Measurements from ENCODE around the gene FANCG. TPM values are rescaled to one million over a fixed set of nuclear protein-coding genes. Genes with fewer than 3 reads are reported as not detected.

FANCG gene
- polyA plus RNA-seq, 1 experiment, result 9.1 TPM

GRCh38 chr9:35067056-35067455 is 12.7 kb downstream of the FANCG start:
- DNase-seq (ENCODE audit: low read depth, low spot score), result no peak
- no peaks in the 10 kb centered on the region for H3K9me3 ChIP-seq (ENCODE audit: control insufficient read depth, insufficient read depth, low read length)
- ChIA-PET CTCF (interaction anchor here (2.2 to 5.0 kb wide), 2 partner anchors 16 to 82 kb away, joined by 8 to 21 read pairs; no protein-coding TSS in a partner anchor), POLR2A (no interaction called here)
- H3K27me3 ChIP-seq (ENCODE audit: control insufficient read depth, insufficient read depth, low read length), result no peaks in the 10 kb centered on the region
- TF ChIP-seq CTCF (IDR thresholded peaks at IDR 0.05; ENCODE audit: low read depth, low read length), result no peak
- no peak overlapping the region for H3K4me3 ChIP-seq (ENCODE audit: low read depth, low read length)
- no peak overlapping the region for H3K27ac ChIP-seq (ENCODE audit: low read depth, low read length)

GRCh38 chr9:35060548-35061207 is 19.1 kb downstream of the FANCG start:
- ChIA-PET CTCF (interaction anchor here (0.6 kb wide), 1 partner anchor 9 kb away, joined by 6 read pairs; no protein-coding TSS in a partner anchor), POLR2A (interaction anchor here (1.2 kb wide), 1 partner anchor 11 kb away, joined by 3 read pairs; no protein-coding TSS in a partner anchor)
- no peak for DNase-seq (ENCODE audit: low read depth, low spot score)
- no peaks in the 10 kb centered on the region for H3K9me3 ChIP-seq (ENCODE audit: control insufficient read depth, insufficient read depth, low read length)
- H3K4me3 ChIP-seq (ENCODE audit: low read depth, low read length), result no peak overlapping the region
- no peak for TF ChIP-seq CTCF (IDR thresholded peaks at IDR 0.05; ENCODE audit: low read depth, low read length)
- no peaks in the 10 kb centered on the region for H3K27me3 ChIP-seq (ENCODE audit: control insufficient read depth, insufficient read depth, low read length)
- no peak overlapping the region for H3K27ac ChIP-seq (ENCODE audit: low read depth, low read length)

GRCh38 chr9:35059438-35059837 is 20.3 kb downstream of the FANCG start:
- CTCF ChIA-PET, result interaction anchor here (0.6 kb wide), 1 partner anchor 8 kb away, joined by 4 read pairs; no protein-coding TSS in a partner anchor
- Histone ChIP-seq H3K27me3 (ENCODE audit: control insufficient read depth, insufficient read depth, low read length) (no peaks in the 10 kb centered on the region), H3K9me3 (ENCODE audit: control insufficient read depth, insufficient read depth, low read length) (no peaks in the 10 kb centered on the region), H3K27ac (ENCODE audit: low read depth, low read length) (no peak overlapping the region), H3K4me3 (ENCODE audit: low read depth, low read length) (no peak overlapping the region)
- POLR2A ChIA-PET, result no interaction called here
- TF ChIP-seq CTCF (IDR thresholded peaks at IDR 0.05; ENCODE audit: low read depth, low read length), result no peak
- DNase-seq (ENCODE audit: low read depth, low spot score), result no peak

- TF ChIP-seq CTCF (IDR thresholded peaks at IDR 0.05; ENCODE audit: low read depth, low read length), result no peak
- Histone ChIP-seq H3K9me3 (ENCODE audit: control insufficient read depth, insufficient read depth, low read length) (no peaks in the 10 kb centered on the region), H3K27me3 (ENCODE audit: control insufficient read depth, insufficient read depth, low read length) (no peaks in the 10 kb centered on the region), H3K4me3 (ENCODE audit: low read depth, low read length) (no peak overlapping the region), H3K27ac (ENCODE audit: low read depth, low read length) (no peak overlapping the region)
- no peak for DNase-seq (ENCODE audit: low read depth, low spot score)
- ChIA-PET CTCF (no interaction called here), POLR2A (interaction anchor here (1.4 kb wide), 1 partner anchor 15 kb away, joined by 3 read pairs; the partner anchor contains the start of gene VCP)
These were observed 22.5 kb downstream of the FANCG start for GRCh38 chr9:35057271-35057620.

- POLR2A ChIA-PET, result interaction anchor here (0.6 to 1.4 kb wide), 2 partner anchors 16 to 29 kb away, joined by 3 to 10 read pairs; partner anchors contain the start of gene VCP
- CTCF ChIA-PET, result no interaction called here
These were observed 23.0 kb downstream of the FANCG start for GRCh38 chr9:35056571-35057270.

More at GRCh38 chr9:35056571-35057270, 23.0 kb downstream of the FANCG start:
- Histone ChIP-seq H3K27ac (ENCODE audit: low read depth, low read length) (no peak overlapping the region), H3K4me3 (ENCODE audit: low read depth, low read length) (no peak overlapping the region), H3K27me3 (ENCODE audit: control insufficient read depth, insufficient read depth, low read length) (no peaks in the 10 kb centered on the region), H3K9me3 (ENCODE audit: control insufficient read depth, insufficient read depth, low read length) (no peaks in the 10 kb centered on the region)
- no peak for TF ChIP-seq CTCF (IDR thresholded peaks at IDR 0.05; ENCODE audit: low read depth, low read length)
- DNase-seq (ENCODE audit: low read depth, low spot score), result no peak

All from AG04450 (cell line).